NB4 (cell line): Measurements from ENCODE around the gene PCDH10.

Experiments
- TF ChIP-seq, protein P1 (sequence below): IDR thresholded peaks from one replicate; pipeline ENCODE4 v1.5.1; 2012; ENCODE audit warnings: low read depth, low read length
- TF ChIP-seq, protein P2 (sequence below): IDR thresholded peaks from 2 replicates; pipeline ENCODE4 v1.6.1; 2011; ENCODE audit warnings: low read depth, low read length

DNA sequence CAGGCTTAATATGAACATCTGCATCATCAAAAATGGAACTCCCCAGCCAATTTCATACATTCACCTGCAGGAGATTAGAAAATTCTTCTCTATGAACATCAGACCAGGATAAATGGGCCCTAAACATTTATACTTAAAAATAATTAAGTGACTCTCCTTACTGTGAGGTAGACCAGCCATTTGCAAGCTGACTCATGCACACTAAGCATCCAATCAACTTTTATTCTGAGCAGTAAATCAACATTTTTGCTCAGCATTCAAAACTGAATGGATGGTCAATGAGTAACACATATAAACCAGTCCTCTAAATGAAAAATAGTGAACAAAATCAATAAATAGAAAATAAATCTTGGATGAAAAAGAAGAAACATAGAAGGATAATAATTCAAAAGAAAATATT, 19.9 kb upstream of the PCDH10 start:
- TF ChIP-seq, protein P1, sequence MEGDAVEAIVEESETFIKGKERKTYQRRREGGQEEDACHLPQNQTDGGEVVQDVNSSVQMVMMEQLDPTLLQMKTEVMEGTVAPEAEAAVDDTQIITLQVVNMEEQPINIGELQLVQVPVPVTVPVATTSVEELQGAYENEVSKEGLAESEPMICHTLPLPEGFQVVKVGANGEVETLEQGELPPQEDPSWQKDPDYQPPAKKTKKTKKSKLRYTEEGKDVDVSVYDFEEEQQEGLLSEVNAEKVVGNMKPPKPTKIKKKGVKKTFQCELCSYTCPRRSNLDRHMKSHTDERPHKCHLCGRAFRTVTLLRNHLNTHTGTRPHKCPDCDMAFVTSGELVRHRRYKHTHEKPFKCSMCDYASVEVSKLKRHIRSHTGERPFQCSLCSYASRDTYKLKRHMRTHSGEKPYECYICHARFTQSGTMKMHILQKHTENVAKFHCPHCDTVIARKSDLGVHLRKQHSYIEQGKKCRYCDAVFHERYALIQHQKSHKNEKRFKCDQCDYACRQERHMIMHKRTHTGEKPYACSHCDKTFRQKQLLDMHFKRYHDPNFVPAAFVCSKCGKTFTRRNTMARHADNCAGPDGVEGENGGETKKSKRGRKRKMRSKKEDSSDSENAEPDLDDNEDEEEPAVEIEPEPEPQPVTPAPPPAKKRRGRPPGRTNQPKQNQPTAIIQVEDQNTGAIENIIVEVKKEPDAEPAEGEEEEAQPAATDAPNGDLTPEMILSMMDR = no peak
- TF ChIP-seq, protein P2, sequence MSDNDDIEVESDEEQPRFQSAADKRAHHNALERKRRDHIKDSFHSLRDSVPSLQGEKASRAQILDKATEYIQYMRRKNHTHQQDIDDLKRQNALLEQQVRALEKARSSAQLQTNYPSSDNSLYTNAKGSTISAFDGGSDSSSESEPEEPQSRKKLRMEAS = no peak
